A549 (cell line): ENCODE data around the gene OSGEP.

Experiments used
- GATA3 ChIP-seq: IDR thresholded peaks from 2 replicates; pipeline ENCODE4 v1.6.1; 2012; ENCODE audit warnings: borderline replicate concordance
- TF ChIP-seq, protein P1 (sequence below): IDR thresholded peaks from 2 replicates; pipeline ENCODE4 v1.6.1; 2012; ENCODE audit warnings: low read depth, borderline replicate concordance
- TF ChIP-seq, protein P2 (sequence below): fragments of >200 bp; sonication (Bioruptor Twin); formaldehyde crosslinking; IDR thresholded peaks from 3 replicates; pipeline ENCODE4 v1.5.1; 2016

DNA sequence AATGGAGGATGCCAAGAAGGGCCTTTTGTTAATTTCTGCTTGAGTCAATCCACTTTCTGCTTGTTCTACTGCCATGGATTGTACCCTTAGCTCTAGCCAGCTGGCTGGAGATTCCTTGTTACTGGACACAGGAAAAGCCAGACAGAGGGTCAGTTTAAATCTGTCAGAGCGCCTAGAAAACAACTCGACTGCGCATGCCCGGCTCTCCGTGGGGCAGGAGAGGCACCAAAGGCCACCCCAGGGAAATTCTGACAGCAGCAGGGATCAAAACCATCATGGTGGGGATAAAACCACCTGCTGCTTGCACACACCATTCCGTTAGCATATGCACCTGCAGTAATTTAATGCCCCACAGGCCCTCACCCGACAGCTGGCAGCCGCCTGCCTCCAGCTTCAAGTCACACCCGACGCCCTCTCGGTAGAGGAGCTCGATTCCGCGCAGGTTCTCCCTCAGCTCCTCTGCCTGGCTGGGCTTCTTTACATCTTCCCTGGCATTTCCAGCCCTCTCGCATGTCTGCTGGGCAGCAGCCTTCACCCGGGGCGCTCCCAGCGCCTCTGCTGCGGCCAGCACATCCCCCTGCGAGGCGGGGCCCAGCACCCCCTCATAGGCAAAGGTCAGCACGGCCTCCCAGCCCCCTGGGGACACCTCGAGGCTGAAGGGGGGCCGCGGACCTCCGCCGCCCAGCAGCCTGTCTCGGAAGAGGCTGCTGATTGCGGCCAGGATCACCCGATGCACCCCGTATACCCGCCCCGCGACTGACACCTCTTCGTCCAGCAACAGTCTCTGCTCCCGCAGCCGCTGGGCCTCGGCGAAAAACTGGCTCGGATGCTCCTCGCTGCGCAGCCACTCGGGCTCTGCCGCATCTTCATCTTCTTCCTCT is 19.7 kb downstream of the OSGEP start:
- TF ChIP-seq GATA3, result no peak
- TF ChIP-seq, protein P1, sequence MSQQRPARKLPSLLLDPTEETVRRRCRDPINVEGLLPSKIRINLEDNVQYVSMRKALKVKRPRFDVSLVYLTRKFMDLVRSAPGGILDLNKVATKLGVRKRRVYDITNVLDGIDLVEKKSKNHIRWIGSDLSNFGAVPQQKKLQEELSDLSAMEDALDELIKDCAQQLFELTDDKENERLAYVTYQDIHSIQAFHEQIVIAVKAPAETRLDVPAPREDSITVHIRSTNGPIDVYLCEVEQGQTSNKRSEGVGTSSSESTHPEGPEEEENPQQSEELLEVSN, result no peak
- TF ChIP-seq, protein P2, sequence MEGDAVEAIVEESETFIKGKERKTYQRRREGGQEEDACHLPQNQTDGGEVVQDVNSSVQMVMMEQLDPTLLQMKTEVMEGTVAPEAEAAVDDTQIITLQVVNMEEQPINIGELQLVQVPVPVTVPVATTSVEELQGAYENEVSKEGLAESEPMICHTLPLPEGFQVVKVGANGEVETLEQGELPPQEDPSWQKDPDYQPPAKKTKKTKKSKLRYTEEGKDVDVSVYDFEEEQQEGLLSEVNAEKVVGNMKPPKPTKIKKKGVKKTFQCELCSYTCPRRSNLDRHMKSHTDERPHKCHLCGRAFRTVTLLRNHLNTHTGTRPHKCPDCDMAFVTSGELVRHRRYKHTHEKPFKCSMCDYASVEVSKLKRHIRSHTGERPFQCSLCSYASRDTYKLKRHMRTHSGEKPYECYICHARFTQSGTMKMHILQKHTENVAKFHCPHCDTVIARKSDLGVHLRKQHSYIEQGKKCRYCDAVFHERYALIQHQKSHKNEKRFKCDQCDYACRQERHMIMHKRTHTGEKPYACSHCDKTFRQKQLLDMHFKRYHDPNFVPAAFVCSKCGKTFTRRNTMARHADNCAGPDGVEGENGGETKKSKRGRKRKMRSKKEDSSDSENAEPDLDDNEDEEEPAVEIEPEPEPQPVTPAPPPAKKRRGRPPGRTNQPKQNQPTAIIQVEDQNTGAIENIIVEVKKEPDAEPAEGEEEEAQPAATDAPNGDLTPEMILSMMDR, result no peak
